Measurements from ENCODE around the gene FAM83F.

DNA sequence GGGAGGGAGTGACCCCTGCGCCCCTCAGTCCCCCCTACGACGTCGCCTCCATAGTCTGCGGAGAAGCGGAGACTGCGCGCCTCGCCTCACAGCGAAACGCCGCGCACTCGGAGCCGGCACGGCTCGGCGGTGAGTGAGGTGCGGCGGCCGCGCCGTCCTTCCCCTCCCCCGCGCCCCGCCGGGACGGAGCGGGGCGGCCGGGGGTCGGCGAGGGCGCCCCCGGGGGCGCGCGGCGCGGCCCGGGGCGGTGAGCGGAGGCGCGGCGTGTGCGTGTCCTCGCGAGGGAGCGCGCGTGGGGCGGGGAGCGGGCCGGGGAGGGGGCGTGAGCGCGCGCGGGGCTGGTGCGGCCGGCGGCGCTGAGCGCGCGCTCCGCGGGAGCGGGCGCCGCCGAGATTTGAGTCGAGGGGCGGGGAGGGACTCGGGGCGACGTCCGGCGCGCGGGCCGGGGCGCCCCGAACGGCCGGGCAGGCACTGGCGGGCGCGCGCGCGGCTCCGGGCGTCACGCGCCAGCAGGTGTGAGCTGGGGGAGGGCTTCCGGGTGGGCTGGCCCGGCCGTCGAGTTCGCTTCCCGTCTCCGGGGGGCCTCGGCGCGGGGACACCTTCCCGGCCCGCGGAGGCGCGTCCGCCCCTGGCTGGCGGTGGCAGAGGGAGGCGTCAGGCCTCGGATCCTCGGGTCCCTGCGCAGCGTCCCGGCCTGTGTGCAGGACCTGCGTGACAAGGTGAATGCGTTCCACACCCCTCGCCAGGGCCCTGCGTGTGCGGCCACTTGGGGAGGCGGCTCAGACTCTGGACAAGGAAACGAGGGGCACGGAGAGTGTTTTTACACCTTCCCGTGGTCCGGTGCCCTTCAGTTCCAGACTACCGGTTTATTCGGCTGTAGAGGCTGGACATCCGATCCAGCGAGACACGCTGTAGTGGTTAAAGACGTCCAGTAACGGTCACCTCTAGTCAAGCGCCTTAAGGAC lies 50.4 kb downstream of the FAM83F start:
- TF ChIP-seq EZH2 (IDR thresholded peaks at IDR 0.05), result no peak
- TF ChIP-seq POLR2AphosphoS5 (IDR thresholded peaks at IDR 0.05; ENCODE audit: borderline replicate concordance, low read depth, low read length), result no peak
- TF ChIP-seq FOXP2 (optimal IDR thresholded peaks at IDR 0.05; ENCODE audit: control extremely low read depth, extremely low read length, insufficient read depth), result no peak

All from SK-N-MC (cell line).